Activated CD8-positive, alpha-beta memory T cell treated with anti-CD3 and anti-CD28 coated beads, Interleukin-2, amount 50 U/mL, for 24 hours (primary cell): ENCODE data around the gene ZSCAN23.
A peak's percentile ranks its signal among the peaks of the same experiment; 100 is the strongest.
"Not testable (repeated sequence)": the region's sequence is repeated elsewhere in the genome, so short reads cannot be mapped to it uniquely, and the experiment has no call there.

Experiments
- DNase-seq: peaks from one replicate; pipeline ENCODE4 v3.0.0-alpha.2; 2020; ENCODE audit errors: extremely low read depth

ZSCAN23 gene

DNA sequence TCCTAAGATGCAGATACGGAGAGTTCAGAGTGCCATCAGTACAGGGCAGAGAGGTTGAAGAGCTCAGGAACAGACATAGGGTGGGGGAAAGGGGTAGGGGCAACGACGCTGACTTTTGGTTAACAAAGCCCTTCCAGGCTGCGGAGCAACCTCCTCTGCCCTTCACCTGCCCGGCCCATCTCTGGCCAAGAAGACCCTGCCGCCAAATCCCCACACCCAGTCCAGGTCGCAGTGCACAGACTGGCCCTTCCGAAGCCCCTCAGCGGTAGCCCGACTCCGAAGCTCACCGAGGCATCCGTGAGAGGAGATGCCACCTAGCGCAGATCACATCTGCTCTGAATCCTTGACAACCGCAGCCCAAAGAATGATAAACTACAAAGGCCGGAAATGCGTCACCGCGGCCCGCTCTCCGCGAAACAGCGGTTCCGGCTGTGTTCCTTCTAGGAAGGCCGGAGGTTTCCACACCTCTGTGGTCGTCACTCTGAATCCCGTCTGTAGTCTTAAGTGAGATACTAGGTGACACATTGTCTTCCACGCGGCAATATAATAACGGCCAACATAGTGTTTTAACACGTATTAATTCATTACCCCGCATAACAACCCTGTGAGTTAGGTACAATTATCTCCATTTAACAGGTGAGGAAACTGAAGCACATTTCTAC lies at the start of gene ZSCAN23:
TSS of gene ZSCAN23 (minus strand) at position 380 of the 662 bp plus-strand sequence. CDS start 7,225 bp downstream, outside the sequence.
- DNase-seq: peak; percentile 59

DNA sequence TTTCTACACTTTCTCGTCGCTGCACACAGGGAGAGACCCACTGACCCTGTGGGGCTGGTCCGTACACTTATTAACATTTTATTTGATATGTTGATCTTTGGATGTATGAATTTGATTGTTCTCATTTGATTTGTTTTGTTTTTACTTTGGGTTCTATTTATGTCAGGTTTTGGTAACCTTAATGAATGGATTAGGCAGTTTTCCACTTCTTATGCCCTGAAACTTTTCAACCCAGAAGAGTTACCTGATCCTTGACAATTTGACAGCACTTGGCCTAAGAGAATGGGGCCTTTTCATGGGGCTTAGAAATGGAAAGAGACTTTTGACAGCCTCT lies 48.7 kb upstream of the ZSCAN23 start:
- DNase-seq: no peak

DNA sequence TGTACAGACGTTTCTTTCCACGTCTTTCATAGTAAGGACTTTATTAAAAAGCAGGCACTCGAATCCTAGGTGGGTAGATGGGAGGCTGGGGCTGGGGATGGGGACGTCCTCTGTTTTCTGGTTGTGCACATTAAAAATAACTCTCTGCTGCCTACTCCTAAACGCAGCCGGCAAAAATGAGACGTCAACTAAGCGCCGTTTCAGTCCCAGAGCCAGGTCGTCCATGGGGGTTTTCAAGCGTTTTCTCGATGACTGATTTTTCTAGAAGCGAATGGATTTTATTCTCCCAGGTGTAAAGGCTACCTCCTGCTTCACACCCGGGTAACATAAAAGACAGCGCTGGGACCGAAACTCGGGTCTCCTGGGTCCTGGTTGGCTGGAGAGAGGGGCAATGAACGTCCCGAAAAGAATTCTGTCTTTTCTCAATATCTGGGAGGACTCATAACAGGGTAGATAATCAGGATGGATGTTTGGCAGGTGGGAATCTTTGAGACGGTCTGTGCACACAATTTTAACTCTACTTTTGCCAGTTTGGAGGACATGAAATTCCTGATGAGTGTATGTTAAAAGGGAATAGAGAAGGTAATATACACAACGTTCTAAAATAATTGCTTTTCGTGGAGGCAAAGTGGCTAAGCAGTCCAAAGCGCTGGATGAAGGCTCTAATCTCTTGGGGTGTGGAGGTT lies 47.1 kb upstream of the ZSCAN23 start:
- no peak for DNase-seq

DNA sequence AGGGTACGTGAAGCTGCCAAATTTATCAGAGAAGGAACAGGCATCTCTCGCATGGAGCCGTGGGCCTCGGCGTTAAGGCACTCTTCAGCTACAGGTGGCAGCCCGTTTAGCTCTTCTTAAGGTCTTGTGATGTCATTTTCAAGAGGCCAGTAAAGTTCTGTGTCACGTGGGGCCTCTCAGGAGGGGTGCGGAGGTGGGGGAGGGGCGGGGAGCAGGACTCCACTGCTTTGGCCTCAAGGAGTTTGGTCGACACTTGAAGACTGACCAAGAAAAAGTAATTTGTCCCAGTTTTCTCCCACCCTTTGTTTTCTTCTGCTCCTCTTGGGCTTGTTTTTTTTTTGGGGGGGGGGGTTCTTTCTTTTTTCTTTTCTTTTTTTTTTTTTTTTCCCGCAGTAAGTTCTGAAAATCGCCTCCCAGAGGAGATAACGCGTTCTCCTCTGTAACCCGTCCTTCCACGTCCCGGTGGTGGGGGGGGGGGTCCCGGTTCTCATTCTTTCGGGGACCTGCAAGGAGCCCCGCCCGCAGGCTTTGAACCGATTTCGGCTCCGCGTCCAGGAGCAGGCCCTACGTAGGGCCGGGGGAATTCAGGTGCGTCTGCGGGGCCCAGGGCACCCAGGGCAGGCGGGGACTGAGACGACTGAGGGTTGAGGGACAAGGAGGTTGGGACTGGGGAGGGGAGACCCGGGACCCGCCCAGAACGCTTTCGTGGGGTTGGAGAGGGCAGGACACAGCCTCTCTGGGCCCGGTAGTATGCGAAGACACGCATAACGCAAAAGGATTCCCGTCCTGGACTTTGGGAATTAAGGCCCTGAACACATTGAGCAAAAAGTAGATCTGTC lies 46.3 kb upstream of the ZSCAN23 start:
- no peak for DNase-seq

DNA sequence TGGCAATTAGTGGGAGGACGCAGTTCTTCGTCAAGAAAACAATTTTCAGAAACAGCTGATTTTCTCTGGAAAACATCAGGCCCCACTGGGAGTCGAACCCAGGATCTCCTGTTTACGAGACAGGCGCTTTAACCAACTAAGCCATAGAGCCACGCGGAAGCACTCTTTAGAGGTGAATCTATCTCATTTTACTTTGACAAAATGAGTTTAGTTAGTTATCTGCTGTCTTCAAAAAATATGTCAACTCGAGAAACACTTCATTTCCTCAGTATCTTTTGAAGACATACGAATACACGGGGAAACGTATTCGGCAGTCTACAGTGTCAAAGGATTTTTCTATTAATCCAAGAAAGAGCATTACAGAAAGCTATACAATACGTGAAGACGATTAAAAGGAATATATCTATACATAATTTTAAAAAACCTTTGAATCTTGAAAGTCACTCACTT lies 45.6 kb upstream of the ZSCAN23 start:
- no peak for DNase-seq

DNA sequence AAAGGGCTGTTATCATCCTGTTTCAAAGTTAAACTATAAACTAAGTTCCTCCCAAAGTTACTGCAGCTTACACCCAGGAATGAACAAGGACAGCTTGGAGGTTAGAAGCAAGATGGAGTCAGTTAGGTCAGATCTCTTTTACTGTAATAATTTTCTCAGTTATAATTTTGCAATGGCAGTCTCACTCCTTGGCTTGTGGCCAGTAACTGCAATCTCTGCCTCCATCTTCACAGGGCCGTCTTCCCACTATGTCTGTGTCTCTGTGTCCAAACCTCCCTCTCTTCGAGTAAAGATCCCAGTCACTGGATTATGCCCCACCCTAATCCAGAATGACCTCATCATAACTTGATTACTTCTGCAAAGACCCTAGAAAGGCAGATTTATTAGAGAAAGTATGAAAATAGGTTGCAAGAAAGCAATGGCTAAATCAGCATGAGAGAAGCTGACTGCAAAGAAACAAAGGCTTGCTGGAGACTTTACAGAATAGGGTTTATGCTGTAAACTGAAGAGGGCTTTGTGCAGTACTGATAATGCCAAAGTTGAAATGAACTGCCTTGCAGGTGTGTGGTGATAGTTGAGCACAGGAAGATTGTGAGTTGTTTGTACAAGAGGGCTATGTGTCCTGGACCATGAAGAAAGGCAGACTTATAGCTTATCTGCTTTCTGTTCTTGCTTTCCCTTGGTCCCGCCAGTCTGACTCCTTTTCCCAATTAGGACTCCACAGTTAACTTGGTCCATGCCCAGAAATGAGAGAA lies 43.9 kb upstream of the ZSCAN23 start:
- DNase-seq: no peak

DNA sequence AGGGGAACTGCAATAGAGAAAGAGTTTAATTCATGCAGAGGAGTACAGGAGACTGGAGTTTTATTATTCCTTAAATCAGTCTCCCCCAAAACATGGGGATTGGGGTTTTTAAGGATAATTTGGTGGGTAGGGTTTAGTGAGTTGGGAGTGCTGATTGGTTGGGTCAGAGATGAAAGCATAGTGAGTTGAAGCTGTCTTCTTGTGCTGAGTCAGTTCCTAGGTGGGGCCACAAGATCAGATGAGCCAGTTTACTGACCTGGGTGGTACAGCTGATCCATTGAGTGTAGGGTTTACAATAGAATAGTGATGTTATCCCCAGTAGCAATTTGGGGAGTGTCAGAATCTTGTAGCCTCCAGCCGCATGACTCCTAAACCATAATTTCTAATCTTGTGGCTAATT lies 43.2 kb upstream of the ZSCAN23 start:
- DNase-seq: no peak

DNA sequence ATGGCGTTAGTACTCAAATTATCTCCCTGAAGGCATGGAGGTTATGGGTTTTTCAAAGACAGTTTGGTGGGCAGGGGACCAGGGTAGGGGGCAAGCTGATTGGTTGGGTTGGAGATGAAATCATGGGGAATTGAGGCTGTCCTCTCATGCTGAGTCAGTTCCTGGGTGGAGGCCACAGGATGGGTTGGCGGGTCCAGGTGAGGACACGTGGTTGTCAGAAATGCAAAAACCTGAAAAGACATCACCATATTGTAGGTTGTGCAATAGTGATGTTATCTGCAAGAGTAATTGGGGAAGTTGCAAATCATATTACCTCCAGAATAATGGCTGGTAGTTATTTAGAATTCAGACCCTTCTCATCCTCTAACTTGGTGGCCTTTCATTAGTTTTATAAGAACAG lies 42.2 kb upstream of the ZSCAN23 start:
- DNase-seq: no peak

DNA sequence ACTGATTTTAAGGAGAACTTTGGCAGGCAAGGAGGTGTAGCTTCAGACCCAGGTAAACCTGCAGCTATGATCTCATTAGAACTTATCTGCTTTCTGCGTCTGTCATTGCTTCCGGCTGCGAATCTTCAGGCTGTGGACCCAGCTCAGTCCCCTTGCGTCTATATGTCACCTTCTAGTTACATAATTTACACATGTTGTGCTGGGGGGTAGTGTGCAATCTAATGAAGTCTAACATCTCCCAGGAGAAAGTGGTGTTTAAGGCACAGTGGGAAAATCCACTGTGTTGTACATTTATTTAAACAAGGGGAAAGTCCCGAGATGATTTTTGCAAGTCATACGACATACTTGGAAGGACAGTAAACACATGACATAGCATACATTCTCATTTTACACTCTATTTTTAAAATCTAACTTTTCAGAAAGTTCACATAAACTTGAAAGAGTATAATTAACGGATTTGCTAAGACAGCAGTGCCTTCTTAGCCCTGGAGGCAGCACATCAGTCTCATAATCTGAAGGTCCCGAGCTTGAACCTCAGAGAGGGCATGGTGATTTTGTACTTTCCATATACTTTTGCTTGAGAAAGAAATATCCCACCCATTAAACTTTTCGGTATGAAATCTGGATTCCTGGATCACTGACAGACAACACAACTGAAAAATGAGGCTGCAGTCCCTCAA lies 37.1 kb upstream of the ZSCAN23 start:
- DNase-seq: no peak

DNA sequence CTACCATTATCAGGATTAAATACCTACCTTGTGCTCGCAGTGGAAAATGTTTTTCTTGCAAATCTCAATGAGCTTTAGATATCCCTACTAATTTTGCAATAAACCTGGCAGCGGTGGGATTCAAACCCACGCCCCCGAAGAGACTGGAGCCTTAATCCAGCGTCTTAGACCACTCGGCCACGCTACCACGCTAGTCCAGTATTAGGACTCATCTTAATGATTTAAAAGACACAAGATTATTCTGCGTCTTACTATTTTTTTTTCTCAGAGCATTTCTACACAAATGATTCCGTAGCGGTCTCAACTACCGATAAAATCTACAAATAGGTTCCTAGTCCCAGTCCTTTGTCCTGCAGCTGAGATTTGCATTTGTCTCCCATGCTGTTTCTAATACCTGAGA lies 35.2 kb upstream of the ZSCAN23 start:
- DNase-seq: no peak

DNA sequence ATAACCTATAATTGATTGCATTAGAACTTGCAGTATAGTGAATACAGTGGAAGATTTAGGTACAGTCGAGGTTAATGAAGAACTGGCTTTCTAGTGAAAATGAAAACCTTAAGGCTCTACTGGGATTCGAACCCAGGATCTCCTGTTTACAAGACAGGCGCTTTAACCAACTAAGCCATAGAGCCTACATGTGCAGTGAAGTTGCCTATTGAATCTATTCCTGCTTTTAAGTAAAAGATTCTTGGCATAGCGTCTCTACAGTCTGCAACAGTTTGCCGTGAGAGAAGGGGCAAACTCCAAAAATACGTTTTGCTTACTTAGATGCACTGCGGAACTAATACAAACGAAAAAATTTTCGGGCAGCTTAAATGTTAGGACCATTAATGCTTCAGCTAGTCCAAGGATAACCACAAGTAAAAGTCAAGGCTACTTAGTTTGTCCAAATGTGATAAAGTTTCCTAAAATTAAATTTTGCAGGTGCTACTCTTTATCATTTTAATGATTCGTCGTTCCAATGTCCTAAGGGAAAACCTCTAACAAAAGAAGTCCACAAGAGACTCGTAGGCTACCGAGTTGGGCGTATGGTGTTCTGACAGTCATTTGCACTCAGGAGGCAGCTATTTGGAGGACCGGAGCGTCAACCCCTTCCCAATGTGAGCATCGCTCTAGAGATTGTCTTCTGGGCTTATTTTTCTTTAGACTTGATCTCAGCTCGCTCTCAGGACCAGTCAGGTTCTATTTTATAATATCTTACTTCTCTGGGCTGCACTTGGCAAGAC lies 31.3 kb upstream of the ZSCAN23 start:
- no peak for DNase-seq

DNA sequence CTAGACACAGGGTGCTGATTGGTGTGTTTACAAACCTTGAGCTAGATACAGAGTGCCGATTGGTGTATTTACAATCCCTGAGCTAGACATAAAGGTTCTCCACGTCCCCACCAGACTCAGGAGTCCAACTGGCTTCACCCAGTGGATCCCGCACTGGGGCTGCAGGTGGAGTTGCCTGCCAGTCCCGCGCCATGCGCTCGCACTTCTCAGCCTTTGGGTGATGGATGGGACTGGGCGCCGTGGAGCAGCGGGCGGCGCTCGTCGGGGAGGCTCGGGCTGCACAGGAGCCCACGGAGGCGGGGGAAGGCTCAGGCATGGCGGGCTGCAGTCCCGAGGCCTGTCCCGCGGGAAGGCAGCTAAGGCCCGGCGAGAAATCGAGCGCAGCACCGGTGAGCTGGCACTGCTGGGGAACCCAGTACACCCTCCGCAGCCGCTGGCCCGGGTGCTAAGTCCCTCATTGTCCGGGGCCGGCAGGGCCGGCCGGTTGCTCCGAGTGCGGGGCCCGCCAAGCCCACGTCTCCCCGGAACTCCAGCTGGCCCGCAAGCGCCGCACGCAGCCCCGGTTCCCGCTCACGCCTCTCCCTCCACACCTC lies 26.0 kb upstream of the ZSCAN23 start:
- DNase-seq: not testable (repeated sequence)

DNA sequence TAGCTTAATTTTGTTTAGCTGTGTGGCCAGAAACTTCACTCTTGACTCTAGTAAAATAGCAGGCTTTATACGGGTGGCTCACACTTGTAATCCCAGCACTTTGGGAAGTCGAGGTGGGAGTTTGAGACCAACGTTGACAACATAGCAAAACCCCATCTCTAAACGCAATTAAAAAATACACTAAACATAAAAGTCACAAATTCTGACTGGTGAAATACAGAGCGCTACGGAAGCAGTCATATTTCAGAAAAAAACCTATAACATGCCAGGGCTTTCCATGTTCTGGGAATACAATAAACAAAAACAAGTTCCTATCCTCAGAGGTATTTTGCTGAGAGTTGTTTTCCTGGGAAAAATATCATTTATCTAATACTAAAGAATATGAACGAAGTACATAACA lies 24.8 kb upstream of the ZSCAN23 start:
- DNase-seq: no peak

DNA sequence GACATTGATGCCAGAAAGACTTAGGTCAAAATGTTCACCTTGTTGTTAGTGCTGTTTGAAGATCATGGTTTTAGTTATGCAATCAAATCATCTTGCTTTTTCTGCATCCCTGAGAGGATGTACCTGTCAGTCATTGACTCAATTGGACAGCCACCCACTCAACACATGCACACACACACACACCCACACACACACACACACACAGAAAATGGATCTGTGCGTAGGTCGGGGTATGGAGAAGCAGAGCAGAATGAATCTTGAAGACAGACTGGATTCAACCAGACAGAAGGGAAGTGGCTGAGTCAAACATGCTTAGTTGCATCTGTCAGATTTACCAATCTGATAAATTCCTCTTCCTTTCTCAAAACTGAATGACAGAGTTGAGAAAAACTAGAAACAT lies 19.1 kb upstream of the ZSCAN23 start:
- no peak for DNase-seq

DNA sequence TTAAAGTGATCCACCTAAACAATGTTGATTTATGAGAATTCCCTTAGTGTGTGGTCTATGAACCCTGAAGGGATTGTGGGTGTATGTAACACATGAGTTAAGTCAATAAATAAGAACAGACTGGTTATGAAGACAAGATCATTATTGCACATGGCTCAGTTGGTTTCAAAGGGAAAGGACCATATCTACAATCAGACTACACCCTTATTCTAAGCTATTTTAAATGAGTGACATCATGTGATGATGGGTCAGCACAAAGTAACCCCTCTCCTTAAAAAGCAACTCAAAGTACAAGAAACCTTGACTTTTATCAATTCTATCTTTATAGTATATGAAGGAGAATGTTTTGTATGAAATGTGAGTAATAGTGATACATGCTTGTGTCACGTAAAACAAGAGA lies 15.3 kb upstream of the ZSCAN23 start:
- no peak for DNase-seq

DNA sequence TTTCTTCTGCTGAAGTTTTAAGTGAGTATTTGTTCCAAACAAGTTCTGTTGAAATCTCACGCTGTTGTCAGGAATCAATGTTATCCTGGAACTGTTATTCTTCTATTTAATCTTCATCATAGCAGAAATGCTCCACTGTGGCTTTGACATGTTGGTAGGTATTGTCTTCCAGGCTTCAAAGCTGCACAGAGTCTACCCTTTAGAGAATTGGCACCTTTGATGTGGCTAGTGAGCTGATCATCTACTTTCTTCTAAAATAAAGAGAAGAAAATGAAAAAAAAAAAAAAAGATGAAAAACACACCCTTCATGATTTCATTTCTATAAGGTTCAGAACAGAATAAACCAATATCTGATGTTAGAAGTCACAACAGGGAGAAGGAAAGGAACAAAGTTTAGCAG lies 5.8 kb upstream of the ZSCAN23 start:
- DNase-seq: no peak

DNA sequence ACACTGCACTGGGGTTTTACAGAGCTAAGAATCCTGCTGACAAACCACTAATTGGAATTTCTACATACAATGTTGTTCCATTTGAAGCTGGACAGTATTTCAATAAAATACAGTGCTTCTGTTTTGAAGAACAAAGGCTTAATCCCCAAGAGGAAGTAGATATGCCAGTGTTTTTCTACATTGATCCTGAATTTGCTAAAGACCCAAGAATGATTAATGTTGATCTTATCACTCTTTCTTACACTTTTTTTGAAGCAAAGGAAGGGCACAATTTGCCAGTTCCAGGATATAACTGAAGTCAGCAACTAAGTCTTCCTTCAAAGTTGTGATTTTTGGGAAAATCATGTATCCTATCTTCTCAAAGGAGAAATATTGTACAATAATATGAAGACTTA lies 4.2 kb upstream of the ZSCAN23 start:
- not testable (repeated sequence) for DNase-seq

DNA sequence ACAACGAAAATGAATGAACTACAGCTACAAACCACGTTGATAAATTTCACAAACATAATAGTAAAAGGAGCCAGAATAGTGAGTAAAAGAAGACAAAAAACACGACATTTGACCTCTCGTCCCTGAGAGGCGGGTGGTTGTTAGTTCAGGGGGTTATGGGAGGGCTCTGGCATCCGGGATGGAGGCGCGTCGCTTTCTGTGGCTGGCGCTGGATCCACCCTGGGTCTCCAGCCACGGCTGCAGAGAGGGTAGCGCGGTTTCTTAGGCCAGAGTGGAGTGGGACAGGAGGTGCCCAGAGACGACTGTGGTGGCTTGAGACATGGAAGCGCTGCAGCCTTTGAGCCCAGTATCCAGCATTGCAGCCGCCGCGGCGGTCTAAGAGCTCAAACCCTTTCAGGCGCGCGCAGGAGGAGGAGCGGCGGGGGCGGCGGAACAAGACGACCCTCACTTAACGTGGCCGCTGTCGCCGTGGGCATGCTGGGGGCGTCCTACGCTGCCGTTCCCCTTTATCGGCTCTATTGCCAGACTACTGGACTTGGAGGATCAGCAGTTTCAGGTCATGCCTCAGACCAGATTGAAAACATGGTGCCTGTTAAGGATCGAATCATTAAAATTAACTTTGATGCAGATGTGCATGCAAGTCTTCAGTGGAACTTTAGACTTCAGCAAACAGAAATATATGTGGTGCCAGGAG lies 3.7 kb upstream of the ZSCAN23 start:
- DNase-seq: no peak

DNA sequence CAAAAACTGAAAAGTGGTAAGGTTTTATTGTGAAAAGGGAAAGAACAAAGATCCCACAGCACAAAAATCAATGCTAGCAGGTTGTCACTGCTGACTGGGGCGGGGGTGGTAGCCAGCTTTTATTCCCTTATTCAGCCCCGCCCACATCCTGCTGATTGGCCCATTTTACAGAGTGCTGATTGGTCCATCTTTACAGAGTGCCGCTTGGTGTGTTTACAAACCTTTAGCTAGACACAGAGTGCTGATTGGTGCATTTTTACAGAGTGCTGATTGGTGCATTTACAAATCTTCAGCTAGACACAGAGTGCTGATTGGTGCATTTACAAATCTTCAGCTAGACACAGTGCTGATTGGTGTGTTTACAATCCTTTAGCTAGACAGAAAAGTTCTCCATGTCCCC lies 1.5 kb upstream of the ZSCAN23 start:
- DNase-seq: not testable (repeated sequence)

DNA sequence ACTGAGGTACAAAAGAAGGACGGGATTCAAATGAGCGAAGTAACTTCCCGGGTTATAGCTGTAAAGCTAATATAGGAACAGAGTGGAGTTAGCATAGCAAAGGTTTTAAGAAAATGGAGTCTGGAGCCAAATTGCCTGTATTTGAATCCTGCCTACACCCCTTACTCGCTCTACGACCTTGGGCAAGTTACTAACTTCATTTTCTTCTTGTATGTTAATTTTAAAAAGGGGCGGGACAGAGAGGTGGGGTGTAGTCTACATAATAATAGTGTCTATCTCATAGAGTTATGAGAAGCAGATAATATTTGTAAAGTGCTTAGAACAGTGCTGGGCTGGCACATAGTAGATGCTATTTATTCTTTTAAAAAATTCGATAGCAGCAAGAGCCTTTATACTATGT lies 705 bp downstream of the ZSCAN23 start:
- DNase-seq: no peak
